ENCODE measurements around the gene EXOC4. TPM values are rescaled to one million over a fixed set of nuclear protein-coding genes. Genes with fewer than 3 reads are reported as not detected.
"Not testable (repeated sequence)": the region's sequence is repeated elsewhere in the genome, so short reads cannot be mapped to it uniquely, and the experiment has no call there.

EXOC4 gene
- total and polyA plus RNA-seq, 2 of the 8 experiments (the other 6 are each of a cell fraction or from before 2014, with no cell fraction given), result 27.0 to 67.3 TPM

DNA sequence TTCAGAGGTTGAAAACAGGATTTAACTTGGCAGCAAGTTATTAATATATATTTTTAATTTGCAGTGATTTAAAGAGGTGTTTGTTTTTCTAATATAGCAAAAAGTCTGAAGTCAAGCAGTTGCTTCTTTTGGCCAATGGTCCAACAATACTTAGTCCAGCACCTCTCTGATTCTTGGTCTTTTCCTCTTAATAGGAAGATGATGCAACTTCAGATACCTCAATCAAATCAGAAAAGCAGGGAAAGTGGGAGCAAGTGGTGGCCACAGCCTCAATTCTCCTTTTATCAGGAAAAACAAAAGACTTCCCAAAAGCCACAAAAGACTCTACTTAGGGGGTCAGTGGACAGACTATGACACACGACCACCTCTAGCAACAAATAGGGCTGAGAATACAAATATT is 740.7 kb downstream of the EXOC4 start (continued):
- TF ChIP-seq, protein P1, sequence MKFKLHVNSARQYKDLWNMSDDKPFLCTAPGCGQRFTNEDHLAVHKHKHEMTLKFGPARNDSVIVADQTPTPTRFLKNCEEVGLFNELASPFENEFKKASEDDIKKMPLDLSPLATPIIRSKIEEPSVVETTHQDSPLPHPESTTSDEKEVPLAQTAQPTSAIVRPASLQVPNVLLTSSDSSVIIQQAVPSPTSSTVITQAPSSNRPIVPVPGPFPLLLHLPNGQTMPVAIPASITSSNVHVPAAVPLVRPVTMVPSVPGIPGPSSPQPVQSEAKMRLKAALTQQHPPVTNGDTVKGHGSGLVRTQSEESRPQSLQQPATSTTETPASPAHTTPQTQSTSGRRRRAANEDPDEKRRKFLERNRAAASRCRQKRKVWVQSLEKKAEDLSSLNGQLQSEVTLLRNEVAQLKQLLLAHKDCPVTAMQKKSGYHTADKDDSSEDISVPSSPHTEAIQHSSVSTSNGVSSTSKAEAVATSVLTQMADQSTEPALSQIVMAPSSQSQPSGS (IDR thresholded peaks at IDR 0.05; ENCODE audit: low read length), result no peak
- no peak for TF ChIP-seq SIRT6 (IDR thresholded peaks at IDR 0.05; ENCODE audit: low read length)

DNA sequence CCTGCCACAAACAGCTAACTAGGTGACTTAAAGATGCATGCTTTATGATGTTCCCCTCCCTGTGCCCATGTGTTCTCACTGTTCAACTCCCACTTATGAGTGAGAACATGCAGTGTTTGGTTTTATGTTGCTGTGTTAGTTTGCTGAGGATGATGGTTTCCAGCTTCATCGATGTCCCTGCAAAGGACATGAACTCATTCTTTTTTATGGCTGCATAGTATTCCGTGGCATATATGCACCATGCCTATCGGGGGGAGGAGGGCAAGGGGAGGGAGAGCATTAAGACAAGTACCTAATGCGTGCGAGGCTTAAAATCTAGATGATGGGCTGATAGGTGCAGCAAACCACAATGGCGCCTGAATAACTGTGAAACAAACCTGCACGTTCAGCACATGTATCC is 741.2 kb downstream of the EXOC4 start:
- H2AK5ac ChIP-seq (ENCODE audit: low read depth, low read length); H3K23me2 ChIP-seq (ENCODE audit: low read depth, low read length); H2BK5ac ChIP-seq (ENCODE audit: low read depth, low read length); H3K4me3 ChIP-seq (ENCODE audit: extremely low read depth in 1 of 4, insufficient read depth in 2 of 4, low read depth in 3 of 4, low read length in 4 of 4); H3K18ac ChIP-seq (ENCODE audit: extremely low read depth, low read length); H3K4ac ChIP-seq (replicated peaks; ENCODE audit: insufficient read length, low read depth, low read length); POLR2A ChIA-PET (ENCODE audit: partially characterized antibody); H4K91ac ChIP-seq (replicated peaks; ENCODE audit: insufficient read length, low read length); H4K20me1 ChIP-seq (replicated peaks in 1 of 2; ENCODE audit: control insufficient read depth in 1 of 2, insufficient read depth in 2 of 2, low read length in 2 of 2); H4K5ac ChIP-seq (ENCODE audit: insufficient read length, low read depth, low read length); H3K79me2 ChIP-seq (ENCODE audit: control insufficient read depth in 1 of 2, insufficient read depth in 2 of 2, low read length in 2 of 2); DNase-seq (ENCODE audit: low read depth in 1 of 2, low spot score in 2 of 2); H3K4me1 ChIP-seq (replicated peaks in 1 of 4; ENCODE audit: control insufficient read depth in 3 of 4, insufficient read depth in 4 of 4, low read length in 3 of 4); FAIRE-seq; H3K56ac ChIP-seq (replicated peaks; ENCODE audit: insufficient read length, low read depth, low read length); H2BK120ac ChIP-seq (replicated peaks; ENCODE audit: low read depth, low read length); H2BK15ac ChIP-seq (ENCODE audit: low read length); H3K23ac ChIP-seq (ENCODE audit: insufficient read length); H3K9ac ChIP-seq (replicated peaks in 1 of 4; ENCODE audit: extremely low read depth in 1 of 4, low read depth in 3 of 4, low read length in 3 of 4); H2BK20ac ChIP-seq (ENCODE audit: low read length); H3K4me2 ChIP-seq (ENCODE audit: insufficient read depth in 1 of 2, low read depth in 2 of 2, low read length in 2 of 2); H2AFZ ChIP-seq (ENCODE audit: low read length); H2BK12ac ChIP-seq (ENCODE audit: low read depth, low read length); H4K8ac ChIP-seq (ENCODE audit: extremely low read depth, insufficient read depth, low read length); H3K14ac ChIP-seq (ENCODE audit: insufficient read length); H3K27me3 ChIP-seq (replicated peaks in 1 of 4; ENCODE audit: control insufficient read depth in 3 of 4, extremely low read depth in 1 of 4, insufficient read depth in 3 of 4, low read length in 3 of 4); H3K79me1 ChIP-seq (ENCODE audit: low read depth, low read length); H3K27ac ChIP-seq (ENCODE audit: low read depth, low read length); H3K9me3 ChIP-seq (ENCODE audit: insufficient read depth in 2 of 2, low read depth in 1 of 2, low read length in 1 of 2); H3K36me3 ChIP-seq (ENCODE audit: control insufficient read depth in 2 of 4, insufficient read depth in 4 of 4, low read length in 3 of 4): not testable (repeated sequence)
- CTCF ChIA-PET (ENCODE audit: partially characterized antibody), result interaction anchor here (0.7 to 1.8 kb wide), 5 partner anchors 34 to 258 kb away, joined by 3 to 7 read pairs (median 3); no protein-coding TSS in a partner anchor
- WGBS, 2 experiments (ENCODE audit: extremely low coverage in 1 of 2, insufficient coverage in 1 of 2, insufficient read length in 1 of 2, insufficient replicate concordance in 2 of 2, low coverage in 1 of 2, low lambda C conversion rate in 2 of 2, missing lambda C conversion rate in 1 of 2), result 89% methylated on average over 7 of the region's 7 CpGs; no CpG with 5 or more reads in 1 of the 2 experiments
